Esophagus squamous epithelium (tissue), 4 donors: Measurements from ENCODE around the gene KRCC1.

Experiments used
- CTCF ChIP-seq, 6 experiments: fragments of 450-650 bp in 4 of 6; fragments of 200-600 bp in 2 of 6; sonication (generic) in 2 of 6; IDR thresholded peaks; one replicate each; pipeline ENCODE4 v1.5.1; 2016 to 2019; ENCODE audit warnings: antibody characterized with exemption in 6 of 6, mild to moderate bottlenecking in 4 of 6, moderate library complexity in 4 of 6
- POLR2A ChIP-seq, 4 donors: fragments of 450-650 bp; IDR thresholded peaks; one replicate each; pipeline ENCODE4 v1.6.1; 2017; ENCODE audit warnings: antibody characterized with exemption in 4 of 4, mild to moderate bottlenecking in 4 of 4, moderate library complexity in 3 of 4

DNA sequence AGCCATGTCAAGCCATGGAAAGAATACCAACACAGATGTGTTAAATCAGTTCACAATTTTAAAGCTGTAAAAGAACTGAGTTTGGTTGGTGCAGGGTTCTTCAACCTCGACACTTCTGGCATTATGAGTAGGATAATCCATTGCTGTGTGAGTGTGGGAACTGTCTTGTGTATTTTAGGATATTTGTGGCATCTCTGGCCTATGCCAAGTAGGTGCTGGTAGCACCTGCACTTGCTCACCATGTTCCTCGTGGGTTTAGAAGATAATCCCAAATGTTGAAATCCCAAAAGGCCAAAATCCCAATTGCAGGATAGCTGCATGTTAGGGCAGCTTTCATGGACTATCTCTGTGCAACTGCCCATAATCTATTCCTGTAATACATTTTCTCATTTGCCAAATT lies 3.8 kb downstream of the KRCC1 start:
- TF ChIP-seq CTCF (IDR thresholded peaks at IDR 0.05) (no peak), POLR2A (IDR thresholded peaks at IDR 0.05) (no peak)
